HG03097 (cell line): ENCODE results near the gene PUM1.

Source experiments
- ATAC-seq: cut with Tn5 transposase; IDR thresholded peaks from one replicate; pipeline ENCODE4 v1.9.1; 2021; ENCODE audit not compliant: unreplicated experiment, low FRiP score

PUM1 gene

DNA sequence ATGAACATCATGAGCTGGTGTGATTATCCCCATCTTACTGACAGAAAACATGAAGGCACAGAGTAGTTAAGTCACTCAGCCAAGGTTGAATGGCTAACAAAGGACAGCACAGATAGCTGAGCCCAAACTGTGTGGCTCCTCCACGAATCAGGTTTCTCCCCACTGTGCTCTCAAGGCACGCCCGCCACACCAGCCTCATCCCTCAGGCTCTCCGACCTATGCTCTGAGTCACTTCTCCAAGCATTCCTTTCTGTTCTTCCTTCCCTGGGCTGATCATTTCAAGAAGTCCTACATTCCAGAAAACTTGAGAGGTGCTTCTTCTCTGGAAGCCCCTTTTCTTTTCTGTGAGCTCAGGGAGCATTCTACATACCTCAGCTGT, 131.7 kb downstream of the PUM1 start:
- no peak for ATAC-seq

- no peak for ATAC-seq
Observed at GRCh38 chr1:30930631-30931173, 134.8 kb downstream of the PUM1 start.

GRCh38 chr1:30929944-30930525, 135.5 kb downstream of the PUM1 start:
- no peak for ATAC-seq

GRCh38 chr1:30929135-30929889, 136.2 kb downstream of the PUM1 start:
- no peak for ATAC-seq

GRCh38 chr1:30928789-30929134, 136.8 kb downstream of the PUM1 start:
- ATAC-seq: no peak

DNA sequence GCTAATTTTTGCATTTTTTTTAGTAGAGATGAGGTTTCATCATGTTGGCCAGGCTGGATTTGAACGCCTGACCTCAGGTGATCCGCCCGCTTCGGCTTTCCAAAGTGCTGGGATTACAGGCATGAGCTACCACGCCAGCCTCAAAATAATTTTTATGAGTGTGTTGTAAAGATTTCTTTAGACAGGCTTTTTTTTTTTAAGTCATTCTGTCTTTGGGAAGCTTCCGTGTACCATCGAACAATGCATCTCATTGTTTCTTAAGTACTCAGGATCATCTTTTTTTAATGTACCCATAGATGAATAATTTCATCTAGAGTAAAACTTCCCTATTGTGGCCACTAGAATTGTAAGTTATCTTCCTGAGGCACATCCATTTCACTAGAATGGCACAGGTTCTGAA, 137.3 kb downstream of the PUM1 start:
- no peak for ATAC-seq

GRCh38 chr1:30927448-30927847, 138.1 kb downstream of the PUM1 start:
- no peak for ATAC-seq

DNA sequence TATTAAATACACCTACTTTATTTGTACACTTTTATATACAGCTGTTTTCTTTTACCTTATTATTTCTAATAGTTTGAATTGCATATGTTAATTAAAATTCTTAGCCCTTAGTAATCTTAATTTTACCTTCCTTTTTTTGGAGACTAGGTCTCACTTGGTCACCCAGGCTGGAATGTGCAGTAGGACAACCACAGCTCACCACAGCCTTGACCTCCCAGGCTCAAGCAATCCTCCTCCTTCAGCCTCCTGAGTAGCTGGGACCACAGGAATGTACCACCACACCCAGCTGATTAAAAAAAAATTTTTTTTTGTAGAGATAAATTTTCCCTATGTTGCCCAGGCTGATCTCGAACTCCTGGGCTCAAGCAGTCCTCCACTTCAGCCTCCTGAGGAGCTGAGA, 141.9 kb downstream of the PUM1 start:
- no peak for ATAC-seq

- no peak for ATAC-seq
Observed at GRCh38 chr1:30920827-30921226, 144.7 kb downstream of the PUM1 start.

GRCh38 chr1:30919025-30919881, 146.3 kb downstream of the PUM1 start:
- ATAC-seq: no peak

GRCh38 chr1:30916296-30916695, 149.2 kb downstream of the PUM1 start:
- no peak for ATAC-seq

GRCh38 chr1:30915491-30916230, 149.9 kb downstream of the PUM1 start:
- ATAC-seq: no peak

- no peak for ATAC-seq
Observed at GRCh38 chr1:30914931-30915330, 150.6 kb downstream of the PUM1 start.

GRCh38 chr1:30914587-30914922, 151.0 kb downstream of the PUM1 start:
- no peak for ATAC-seq

DNA sequence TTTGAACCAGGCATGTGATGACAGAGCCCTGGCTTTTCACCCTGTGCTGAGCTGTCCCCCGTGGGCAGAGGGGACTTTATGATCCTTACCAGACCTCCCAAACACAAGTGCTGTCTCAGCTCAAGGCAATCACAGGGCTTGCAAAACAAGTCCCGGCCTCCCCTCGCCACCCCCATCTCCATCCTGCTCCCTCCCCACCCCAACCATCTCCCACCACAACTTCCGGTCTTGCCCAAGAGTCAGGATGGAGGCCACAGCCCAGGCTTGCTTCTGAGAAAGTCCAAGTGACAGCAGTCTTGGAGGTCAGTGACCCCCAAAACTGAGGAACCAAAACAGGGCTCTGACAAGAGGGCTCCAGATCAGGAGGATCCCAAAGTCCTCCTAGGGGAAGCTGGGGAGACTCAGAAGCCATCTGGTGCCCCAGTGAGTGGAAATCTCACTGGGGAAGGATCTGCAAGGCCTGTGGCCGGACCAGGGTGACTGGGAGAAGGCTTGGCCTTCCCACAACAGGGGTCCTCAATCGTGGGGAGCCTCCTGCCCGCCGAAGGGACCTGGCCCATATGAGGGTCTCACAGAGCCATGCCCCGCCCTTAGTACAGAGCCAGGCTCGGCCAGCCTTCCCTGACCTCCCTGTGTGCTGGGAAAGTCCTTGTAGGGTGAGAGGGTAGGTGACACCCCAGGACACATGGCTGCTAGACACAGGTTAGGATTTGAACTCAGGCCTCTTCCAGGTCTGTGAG, 152.4 kb downstream of the PUM1 start:
- no peak for ATAC-seq

DNA sequence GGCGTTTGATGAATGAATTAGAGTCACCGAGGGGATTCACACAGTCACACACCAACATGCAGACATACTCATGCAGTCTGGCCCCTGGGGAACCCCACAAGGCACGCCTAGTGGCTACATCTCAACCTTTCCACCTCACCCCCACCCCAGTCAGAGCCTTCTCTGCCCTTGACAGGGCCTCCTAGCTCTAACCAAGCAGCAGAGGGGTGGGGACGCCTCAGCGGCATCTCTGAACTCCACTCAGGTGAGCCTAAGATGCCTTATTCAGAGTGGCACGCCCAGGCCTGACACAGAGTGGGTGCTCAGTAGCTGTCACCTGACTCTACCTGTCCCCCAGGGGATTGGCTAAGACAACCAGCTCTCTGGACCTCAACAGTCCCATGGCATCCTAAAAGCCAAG, 153.3 kb downstream of the PUM1 start:
- ATAC-seq: no peak

GRCh38 chr1:30911059-30911954, 154.2 kb downstream of the PUM1 start:
- no peak for ATAC-seq

DNA sequence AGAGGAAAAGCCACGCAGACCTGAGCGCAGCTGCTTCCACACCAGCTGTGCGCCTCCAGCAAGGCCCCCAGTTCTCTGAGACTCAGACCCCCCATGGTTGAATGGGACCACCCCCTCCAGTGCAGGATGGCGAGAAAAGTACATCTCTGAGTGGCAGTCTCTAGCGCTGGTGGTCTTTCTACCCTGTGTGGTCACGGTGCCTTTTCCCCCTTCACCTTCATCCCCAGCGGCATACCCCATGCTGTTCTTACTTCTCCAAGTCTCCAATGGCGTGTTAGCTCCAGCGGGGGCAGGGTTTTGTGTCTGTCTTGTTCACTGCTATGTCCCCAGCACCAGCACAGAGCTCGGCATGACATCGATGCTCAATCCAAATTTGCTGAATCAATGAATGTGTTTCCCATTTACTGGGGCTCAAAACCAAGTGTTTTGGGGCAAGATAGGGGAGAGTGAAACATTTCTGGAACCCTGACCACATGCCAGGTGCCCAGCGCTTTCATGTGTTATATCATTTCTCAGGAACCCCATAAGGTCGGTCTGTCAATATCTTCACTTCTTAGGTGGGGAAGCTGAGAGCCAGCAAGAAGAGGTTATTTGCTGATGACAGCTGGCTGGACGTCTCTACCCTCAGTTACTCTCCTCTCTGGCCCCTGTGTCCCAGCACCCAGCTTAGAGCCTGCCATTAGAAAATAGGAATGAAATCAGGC, 156.0 kb downstream of the PUM1 start:
- no peak for ATAC-seq
